GM18498 (cell line): ENCODE measurements around the gene CYB561.

Source experiments
- ATAC-seq: cut with Tn5 transposase; IDR thresholded peaks from one replicate; pipeline ENCODE4 v1.9.1; 2021; ENCODE audit warnings: mild to moderate bottlenecking, moderate library complexity; ENCODE audit not compliant: unreplicated experiment

The CYB561 gene

GRCh38 chr17:63452046-63452961 lies 6.2 kb upstream of the CYB561 start:
- ATAC-seq = no peak

DNA sequence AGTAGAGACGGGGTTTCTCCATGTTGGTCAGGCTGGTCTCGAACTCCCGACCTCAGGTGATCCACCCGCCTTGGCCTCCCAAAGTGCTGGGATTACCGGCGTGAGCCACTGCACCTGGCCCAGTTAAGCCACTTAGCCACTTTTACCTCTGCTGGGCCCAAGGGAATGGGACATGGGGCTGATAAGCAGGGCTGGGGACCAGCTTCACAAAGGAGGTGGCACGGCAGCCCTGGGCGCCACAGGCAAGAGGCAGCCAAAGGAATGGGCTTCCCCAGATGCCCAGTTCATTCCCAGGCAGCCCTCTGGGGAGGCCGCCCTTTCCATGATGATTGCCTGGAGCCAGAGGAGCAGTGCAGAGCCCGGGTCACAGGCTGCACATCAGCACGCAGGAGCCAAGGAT lies 5.0 kb upstream of the CYB561 start:
- no peak for ATAC-seq

DNA sequence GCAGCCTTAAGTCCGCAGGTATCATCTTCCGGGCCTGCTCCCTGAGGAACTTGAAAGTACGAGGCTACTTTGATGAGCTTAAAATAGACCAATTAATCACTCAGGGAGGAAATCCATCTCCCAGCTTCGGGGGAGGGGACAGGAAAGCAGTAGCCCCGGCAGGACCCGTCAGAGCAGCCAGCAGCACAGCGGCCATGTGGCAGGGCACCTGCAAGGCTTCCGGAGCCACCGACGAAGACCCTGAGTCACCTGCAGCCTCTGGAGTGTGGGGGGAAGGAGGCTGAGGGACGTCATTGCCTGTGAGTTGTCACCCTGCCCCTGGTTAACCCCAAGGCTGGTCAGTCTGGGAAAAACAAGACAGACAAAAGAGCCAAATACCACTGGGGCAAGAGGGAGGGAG lies 4.4 kb upstream of the CYB561 start:
- ATAC-seq = no peak

GRCh38 chr17:63448655-63449054 lies 2.5 kb upstream of the CYB561 start:
- ATAC-seq = no peak

- no peak for ATAC-seq
Measured at GRCh38 chr17:63447471-63448009, 1.4 kb upstream of the CYB561 start.

DNA sequence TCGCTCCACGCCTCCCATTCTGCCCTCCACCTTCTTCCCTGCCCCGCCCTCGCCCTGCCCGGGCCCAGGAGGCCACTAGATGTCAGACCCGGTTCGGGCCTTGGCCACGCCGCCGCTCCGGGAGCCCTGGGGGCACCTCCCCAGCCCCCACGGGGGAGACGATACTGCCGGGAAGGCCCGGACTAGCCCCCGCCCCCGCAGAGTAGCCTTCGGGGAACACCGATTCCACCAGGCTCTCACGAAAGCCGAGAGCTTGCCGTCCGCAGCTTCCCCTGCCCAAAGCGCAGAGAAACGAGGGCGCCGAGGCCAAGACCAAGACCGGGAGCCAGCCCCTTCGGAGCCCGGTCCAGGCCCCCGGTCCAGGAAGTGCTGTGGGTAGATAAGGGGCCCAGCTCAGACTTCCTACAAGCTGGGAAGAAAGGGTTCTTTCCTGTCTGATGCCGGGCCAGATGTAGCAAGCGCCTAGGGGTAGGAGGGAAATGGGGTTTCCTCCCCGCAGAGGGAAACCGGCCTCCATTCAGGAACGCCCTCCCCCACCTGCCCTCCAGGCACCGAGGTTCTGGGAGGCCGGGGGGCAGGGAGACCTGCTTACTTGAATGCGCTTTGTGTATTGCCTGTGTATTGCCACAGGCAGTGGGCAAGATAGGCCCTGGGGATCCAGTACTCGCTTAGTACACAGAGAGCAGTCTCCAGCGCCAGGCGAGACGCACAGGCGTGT lies 806 bp upstream of the CYB561 start:
- ATAC-seq = peak; percentile 20

- ATAC-seq = peak; percentile 35
Measured at GRCh38 chr17:63445571-63445953, 544 bp downstream of the CYB561 start.

DNA sequence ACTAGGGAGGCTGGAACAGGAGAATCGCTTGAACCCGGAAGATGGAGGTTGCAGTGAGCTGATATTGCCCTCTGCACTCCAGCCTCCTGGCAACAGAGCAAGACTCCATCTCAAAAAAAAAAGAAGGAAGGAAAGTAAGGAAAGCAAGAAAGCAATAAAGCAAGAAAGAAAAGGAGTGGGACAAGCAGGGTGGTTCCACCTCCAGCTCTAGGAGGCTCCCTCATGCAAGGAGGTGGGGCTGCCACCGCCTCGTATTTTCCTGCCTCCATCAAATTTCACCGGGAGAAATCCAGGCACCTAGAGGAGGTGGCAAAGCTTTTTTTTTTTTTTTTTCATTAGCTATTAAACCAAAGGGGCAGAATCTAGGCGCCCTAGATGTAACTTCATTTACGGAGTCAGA lies 1.0 kb downstream of the CYB561 start:
- no peak for ATAC-seq

DNA sequence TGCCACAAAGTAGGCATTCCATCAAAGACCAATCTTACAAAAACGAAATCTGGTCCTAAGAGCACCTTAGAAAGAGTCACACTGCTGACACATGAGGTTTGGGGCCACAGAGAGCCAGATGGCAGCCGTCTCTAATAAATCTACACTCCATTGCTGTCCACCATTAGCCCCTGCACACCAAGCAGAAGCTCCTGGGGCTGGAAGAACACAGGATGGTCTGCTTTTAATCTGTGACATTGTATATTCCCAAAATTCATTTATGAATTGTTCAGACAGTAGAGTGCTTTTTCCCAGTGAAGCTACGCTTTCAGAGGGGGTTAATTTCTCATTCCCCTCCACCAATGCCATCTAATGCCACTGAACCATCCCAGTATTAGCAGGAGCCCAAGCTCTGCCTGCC lies 1.6 kb downstream of the CYB561 start:
- ATAC-seq = no peak

- no peak for ATAC-seq
Measured at GRCh38 chr17:63443053-63443452, 3.1 kb downstream of the CYB561 start.

DNA sequence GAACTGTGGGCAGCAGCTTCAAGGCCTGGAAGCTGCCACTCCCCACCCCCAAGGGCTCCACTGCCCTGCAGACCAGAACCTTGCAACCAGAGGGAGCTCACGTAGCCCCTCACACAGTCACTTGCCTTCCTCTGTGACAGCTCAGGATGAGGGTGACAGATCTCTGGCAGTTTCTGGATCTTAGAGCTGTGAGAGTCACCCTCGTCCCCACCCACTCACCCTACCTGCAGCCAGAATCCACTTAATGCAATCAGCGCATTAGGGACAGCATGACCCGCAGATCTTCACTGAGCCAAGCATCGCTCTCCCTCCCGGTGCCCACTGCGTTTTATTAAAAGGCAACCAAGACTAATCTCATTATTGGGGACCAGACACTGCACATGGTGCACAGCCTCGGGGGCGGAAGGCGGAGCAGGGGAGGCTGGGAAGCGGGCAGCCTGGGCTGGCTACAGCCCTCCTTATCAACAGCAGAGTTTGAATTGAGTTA lies 3.5 kb downstream of the CYB561 start:
- ATAC-seq = no peak

DNA sequence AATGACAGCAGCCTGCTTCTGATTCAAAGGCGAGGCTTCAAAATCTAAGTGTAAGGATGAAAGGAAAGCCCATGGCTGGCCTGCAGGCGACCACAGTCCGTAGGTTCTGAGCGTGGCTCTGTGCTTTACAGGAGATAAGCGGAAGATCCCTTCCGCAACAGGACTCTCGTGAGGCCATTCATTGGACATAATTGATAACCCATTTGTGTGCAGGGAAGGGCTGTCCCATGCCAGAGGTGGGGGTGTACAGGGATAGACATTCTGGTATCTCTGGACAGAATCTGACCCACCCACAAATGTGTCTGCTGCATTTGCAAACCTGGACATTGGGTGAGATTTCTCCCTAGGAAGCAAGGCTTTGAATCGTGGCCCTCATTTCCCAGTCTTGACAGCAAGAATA lies 4.0 kb downstream of the CYB561 start:
- ATAC-seq = no peak

GRCh38 chr17:63441654-63442053 lies 4.5 kb downstream of the CYB561 start:
- ATAC-seq = no peak

DNA sequence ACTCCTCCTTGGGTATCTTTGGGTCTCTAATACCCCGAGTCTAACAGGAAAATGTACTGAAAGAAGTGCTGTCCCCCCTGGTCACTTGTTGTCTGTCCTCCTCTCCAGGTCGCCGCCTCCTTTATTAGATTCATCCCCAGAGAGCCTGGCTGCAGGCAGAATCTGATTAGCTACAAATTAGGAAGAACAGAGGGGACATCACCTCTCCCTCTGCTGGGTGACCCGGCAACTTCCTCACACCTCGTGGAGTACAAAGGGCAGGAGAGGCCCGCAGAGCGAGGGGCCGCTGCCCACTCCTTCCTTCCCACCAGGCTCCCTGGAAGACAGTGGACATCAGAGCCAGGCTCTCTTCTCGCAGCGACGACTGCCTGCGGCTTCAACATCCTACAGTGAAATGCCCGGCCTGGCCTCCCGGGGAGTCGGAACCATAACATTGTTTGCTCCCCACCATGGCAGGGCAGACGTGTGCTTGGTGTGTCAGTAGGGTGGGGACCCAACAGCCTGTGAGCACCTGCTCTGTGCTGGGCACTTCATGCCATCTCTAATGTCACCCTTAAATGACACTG lies 5.3 kb downstream of the CYB561 start:
- no peak for ATAC-seq

DNA sequence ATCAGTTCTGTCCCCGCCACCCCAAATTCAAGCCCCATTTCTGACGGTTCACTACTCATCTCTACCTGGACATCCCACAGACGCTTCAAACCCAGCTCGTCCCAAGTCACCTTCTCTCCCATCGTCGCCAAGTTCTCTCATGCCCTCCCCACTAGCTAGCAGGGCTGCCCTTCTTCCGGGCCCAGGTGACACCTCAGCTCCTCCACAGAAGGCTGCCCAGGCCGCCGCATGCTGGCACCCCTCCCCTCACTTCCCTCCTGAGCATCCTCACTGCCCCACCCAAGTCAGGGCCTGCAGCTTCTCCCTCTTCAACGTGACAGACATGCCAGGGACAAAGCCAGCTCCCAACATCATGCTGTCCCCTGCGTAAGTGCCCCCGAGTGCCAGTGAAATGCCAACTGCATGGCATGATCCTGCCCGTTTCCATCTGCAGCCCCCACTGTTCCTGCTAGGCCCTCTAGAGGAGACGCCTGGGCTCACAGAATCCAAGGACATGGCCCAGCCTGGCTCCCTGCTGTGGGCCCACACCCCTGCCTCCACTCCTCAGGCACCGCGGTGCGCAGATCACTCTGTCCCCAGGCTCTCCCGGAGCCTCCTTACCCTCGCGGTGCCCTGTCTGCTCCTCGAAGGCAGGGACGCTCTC lies 5.9 kb downstream of the CYB561 start:
- no peak for ATAC-seq

DNA sequence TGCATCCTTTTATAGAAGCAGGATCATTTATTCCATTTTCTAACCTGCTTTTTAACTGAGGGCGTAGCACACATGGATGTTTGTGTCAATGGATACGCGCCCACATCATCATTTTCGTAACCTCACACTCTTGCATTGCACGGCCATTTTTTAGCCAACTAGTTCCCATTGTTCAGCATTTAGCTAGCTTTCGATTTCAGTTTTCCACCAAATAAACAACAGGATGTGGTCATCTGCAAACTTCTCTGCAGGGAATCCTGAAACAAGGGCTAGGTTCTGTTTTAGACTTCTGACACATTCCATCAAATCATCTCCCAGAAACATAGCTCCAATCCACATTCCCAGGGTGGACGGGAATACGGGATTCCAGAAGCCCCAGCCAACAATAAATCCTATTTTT lies 6.4 kb downstream of the CYB561 start:
- no peak for ATAC-seq

DNA sequence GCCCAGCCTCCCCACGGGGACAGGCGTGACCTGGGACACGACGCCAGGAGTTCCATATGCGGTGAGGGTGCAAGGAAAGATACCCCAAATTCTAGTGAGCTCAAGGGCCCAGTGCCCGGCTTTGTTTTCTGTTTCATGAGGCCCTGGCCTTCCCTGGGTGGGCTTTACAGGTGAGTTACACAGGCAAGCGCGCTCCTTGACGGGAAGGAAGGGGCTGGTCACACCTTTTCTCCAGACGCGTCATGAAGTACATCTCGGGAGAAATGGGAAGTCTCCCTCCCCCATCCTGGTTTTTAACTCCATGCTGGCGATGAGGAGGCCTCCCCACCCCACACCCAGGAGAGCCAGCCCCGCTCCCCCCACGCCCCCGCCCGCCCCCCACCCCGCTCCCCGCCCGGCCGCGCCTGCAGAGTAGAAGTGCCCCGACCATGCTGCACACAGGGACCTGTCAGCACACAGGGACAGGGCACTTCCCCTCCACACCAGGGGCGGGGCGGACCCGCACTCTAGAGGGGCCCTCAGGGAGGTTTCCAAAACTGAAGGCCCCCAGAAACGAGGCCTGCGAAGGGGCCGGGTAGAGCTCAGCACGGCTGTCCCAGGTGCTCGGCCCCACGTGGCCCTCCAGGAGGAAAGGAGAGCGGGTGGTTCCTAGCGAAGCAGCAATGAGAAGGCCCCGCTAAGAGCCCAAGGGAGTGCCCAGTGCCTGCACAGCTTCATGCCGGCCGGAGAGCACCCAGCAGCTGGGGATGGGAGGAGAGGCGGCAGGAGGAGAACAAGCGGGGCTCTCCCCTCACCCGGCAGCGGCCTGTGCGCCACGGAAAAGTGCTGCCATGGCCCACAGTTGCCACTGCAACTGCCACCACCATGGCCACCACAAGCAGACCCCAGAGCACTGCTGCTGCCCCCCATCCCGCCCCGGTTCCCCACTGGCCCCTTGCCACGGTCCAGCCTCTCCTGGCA lies 7.7 kb downstream of the CYB561 start:
- no peak for ATAC-seq

- ATAC-seq = no peak
Measured at GRCh38 chr17:63437287-63438091, 8.6 kb downstream of the CYB561 start.

- ATAC-seq = no peak
Measured at GRCh38 chr17:63436523-63437110, 9.5 kb downstream of the CYB561 start.
